T47D (cell line): Measurements from ENCODE around the gene CTNNA2.

Source experiments
- DNase-seq, 2 experiments: peaks; one replicate each; pipeline versions ENCODE4 v3.0.0 to v3.0.0-alpha.2; 2011 to 2012; ENCODE audit warnings: low read depth in 1 of 2, low spot score in 1 of 2
- JUND ChIP-seq: IDR thresholded peaks from 2 replicates; pipeline ENCODE4 v1.6.1; 2012; ENCODE audit warnings: low read depth
- in situ Hi-C: cut with HindIII; loops from 2 replicates; pipeline ENCODE4 v1.10.0; 2016; ENCODE audit warnings: low sequenced_read_pairs, low pct_unique_long_range_greater_than_20kb

The CTNNA2 gene

DNA sequence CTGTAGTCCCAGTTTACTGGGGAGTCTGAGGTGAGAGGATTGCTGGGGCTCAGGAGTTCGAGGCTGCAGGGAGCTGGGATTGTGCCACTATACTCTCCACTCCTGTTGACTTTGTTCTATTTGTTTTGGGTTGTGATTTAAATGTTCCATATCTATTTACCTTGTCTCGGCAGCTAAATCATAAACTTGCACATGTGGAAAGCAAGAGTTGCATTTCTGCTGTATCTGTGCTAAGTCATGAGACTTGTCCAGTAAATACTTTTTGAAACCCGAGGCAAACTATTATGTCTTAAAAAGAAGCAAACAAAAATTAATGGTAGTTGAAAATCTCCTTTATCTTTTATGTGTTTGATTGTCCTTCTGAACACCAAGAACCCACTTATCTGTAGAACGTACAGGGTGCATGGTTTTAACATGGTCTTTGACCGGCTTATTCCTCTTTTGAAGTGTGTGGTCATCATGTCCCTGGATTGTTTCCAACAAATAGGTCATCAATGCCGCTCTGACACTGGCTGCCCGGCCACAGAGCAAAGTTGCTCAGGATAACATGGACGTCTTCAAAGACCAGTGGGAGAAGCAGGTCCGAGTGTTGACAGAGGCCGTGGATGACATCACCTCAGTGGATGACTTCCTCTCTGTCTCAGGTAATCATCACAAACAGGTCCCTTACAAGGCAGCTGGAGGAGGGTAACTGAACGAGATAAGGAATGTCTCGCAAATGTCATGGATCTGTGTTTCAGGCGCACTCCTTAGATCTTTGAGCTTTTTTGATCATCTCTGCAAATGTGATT, 1032.8 kb downstream of the CTNNA2 start:
- in situ Hi-C loops = no loop called here
- TF ChIP-seq JUND = no peak
- no peak for DNase-seq

DNA sequence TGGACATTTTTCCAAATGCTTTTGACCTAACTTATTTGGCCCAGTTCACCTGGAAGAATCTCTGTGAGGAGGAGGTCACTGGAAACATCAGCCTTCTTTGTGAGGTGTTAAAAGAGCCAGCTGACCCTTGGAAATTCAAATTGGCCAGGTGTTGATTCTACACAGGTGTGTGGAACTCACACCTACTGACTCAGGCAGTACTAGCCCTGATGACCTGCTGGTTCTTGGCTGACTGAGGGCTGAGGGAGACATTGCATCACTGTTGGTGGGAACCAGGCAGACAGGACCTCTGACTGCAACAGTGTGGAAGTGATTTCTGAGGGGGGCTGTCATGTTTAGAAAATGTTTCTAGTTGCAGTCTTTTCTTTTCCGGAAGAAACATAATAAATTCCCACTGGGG, 1033.9 kb downstream of the CTNNA2 start:
- no peak for DNase-seq
- TF ChIP-seq JUND = no peak
- in situ Hi-C loops = no loop called here

DNA sequence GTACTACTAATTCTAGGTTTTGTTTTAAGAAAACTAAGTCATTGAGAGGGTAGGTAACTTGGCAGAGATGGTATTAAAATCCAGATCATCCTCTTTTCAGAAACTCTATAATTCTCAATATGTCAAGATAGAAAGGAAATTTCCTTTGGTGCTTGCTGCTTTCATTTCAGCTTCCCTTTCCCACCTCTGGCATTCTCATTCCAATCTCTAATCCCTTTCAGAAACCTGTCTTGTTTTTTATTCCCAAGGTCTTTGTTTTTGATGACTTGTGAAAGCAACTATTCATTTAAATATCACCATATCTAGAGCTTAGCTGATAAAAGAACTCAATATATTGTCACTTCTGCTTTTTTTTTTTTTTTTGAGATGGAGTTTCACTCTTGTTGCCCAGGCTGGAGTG, 1034.5 kb downstream of the CTNNA2 start:
- no peak for TF ChIP-seq JUND
- in situ Hi-C loops = no loop called here
- no peak for DNase-seq

DNA sequence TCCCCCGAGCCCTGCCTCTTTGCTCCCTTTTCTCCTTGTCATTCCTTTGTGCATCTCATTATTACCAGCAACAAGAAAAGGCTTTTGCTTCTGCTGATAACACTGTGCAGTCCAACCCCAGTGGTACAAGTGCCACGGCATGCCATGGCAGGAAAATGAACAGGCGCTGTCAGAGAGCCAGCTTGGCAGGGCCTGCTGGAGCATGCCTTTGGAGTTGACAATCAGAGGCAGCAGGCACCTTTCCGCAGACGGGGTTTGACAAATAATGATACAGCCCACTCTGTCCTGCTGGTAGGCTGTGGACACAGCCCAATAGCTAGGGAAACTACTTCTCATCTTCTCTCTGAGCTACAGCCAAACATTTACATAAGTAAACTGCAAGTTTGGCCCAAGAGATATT, 1035.6 kb downstream of the CTNNA2 start:
- in situ Hi-C loops = no loop called here

DNA sequence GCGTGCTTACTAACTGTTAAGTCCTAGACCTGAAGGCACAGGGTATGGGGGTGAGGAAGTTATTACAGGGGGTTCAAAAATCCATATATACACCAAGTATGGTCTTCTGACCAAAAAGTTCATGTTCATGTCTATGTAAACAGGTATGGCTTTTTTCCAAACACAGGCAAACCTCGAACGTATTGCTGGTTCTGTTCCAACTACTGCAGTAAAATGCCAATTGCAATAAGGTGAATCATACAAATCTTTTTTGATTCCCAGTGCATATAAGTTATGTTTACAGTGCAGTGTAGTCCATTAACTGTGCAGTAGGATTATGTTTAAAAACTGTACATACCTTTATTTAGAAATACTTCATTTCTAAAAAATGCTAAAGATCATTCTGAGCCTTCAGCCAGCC, 1037.0 kb downstream of the CTNNA2 start:
- no peak for TF ChIP-seq JUND
- in situ Hi-C loops = no loop called here

More for the DNA sequence above, 1035.6 kb downstream of the CTNNA2 start:
- no peak for TF ChIP-seq JUND
- DNase-seq = no peak

DNA sequence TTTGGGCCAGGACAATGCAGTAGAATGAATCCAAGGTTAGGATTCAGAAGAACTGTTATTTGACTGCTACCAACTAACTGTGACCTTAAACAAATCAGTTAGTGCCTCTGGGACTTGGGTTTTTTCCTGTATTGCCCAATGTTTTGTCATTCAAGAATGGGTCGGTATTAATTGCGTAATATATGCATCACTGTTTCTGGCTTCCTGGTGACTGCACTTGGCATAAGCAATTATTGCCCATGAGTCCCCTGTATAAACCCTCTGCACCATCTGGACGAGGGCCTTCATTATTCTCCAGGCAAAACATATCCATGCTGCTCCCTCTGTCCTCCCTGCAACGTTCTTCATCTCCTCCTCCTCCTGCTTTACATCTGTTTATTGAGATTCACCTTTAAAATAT, 1047.5 kb downstream of the CTNNA2 start:
- no peak for DNase-seq
- TF ChIP-seq JUND = no peak
- in situ Hi-C loops = no loop called here

More for the DNA sequence above, 1037.0 kb downstream of the CTNNA2 start:
- DNase-seq = no peak

DNA sequence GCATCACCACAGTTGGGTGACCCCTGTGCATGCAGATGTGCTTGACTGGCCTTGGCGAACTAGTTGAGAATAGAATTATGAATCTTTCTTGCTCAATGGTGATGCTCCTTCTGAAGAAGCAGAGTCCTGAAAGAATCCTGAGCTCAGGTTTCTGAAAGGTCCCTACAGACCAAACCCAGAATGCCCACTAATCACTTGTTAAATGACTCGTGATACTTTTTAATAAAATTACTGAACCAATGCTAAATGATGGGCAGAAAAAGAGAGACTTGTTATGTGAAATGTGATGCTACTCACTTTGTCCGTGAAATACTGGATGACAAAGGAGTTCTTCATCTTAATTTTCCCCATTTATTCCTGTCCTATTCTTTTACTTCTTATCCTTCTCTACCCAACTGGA, 1055.2 kb downstream of the CTNNA2 start:
- in situ Hi-C loops = no loop called here
- TF ChIP-seq JUND = no peak
- DNase-seq = no peak

DNA sequence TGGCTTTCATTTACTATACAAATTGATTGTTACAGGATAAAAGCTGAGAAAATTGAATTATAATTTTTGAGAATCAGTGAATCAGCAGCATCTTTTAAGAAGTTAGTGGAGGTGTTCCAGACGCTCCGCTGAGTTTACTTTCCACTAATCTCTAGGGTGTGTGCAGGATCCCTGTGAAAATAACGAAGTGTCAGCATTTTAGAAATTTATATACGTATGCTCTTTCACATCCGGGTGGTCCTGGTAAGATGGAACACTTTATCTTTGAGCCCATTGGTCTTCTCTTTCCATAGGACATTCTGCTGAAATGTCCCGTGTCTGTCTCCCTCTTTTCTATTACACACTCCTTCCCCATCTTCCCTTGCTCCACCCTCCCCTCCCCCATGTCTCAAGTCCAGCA, 1060.3 kb downstream of the CTNNA2 start:
- in situ Hi-C loops = no loop called here
- no peak for DNase-seq
- no peak for TF ChIP-seq JUND

DNA sequence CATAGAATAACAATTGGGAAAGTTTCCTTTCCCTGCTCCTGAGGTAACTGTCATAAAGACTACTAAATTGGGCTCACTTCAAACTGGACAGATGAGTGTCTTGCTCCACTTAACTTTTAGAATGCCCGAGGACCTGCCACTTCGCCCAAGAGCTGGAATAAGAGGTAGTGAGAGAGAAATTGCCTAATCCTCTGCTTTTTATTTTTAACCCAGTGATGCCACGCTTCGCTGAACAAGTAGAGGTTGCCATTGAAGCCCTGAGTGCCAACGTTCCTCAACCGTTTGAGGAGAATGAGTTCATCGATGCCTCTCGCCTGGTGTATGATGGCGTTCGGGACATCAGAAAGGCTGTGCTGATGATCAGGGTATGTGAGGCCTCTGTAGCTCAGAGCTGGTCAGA, 1061.1 kb downstream of the CTNNA2 start:
- TF ChIP-seq JUND = no peak
- no peak for DNase-seq
- in situ Hi-C loops = no loop called here

DNA sequence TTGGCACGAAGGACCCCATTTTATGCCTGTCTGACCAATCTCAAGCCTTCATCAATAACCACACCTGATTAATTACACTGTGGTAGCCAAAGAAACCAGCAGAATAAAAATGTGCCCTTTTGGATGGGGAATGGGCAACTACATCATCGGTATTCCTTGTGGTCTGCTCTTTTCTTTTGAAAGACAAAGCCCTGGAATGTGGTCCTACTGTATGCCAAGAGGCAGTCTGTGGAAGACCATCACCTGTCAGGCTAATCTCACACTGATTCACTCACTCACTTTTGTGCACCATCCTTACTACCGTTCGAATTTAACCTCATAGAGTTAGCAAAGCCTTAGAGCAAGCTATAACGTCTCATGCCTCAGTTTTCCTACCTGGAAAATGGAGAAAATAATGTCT, 1066.9 kb downstream of the CTNNA2 start:
- in situ Hi-C loops = no loop called here
- no peak for TF ChIP-seq JUND
- DNase-seq = no peak

DNA sequence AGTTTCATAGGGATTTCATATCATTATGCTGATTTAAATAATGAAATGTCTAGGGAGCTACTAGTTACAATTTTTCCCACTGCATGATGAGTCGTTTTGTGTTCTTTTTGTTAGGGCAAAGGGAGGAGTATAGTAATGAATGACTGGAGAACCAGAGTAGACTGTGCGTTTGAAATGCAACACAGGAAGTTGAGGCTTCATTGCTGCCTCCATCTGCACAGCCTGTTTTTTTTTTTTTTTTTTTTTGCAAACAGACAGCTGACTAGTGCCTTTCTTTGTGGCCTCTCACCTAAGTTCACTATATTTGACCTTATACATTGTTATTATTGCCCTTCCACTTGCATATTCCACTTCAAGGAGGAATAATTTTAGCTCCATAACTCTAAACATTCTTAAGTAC, 1078.4 kb downstream of the CTNNA2 start:
- no peak for DNase-seq
- in situ Hi-C loops = no loop called here
- no peak for TF ChIP-seq JUND

DNA sequence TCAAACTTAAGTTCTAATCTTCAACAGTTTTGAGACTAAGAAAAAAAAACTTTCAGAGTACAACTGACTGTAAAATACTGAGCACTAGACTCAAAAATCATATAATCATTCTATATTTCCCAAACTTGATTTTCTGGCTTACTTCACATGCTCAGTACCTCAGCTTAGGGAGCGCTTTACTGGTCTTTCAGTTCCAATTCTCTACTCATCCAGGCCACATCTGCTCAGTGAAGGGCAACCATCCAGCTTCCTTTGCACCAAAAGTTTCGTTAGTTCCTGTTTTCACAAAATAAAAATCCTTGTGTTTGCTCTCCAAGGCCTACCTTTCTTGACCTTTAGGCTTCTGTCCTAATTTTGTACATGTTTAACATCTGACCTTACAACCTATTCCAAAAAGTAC, 1079.3 kb downstream of the CTNNA2 start:
- no peak for TF ChIP-seq JUND
- DNase-seq = no peak
- in situ Hi-C loops = no loop called here

DNA sequence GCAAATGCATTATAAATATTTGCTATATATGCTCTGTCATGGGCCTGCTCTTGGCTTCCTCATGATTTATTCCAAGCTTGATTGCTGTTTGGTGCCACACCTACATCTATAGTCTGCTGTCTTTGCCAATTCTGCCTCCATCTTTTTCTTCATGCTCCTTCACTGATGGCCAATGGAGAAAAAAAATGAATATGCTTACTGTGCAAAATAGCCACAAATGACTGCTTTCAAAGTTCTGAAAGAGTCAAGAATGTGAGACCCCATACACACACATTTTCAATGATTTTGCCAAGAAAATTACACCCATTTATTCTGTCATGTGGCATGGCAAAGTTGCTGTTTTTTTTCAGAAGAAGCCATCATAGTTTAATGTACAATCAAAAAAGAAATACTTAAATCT, 1097.3 kb downstream of the CTNNA2 start:
- no peak for TF ChIP-seq JUND
- in situ Hi-C loops = no loop called here
- DNase-seq = no peak

DNA sequence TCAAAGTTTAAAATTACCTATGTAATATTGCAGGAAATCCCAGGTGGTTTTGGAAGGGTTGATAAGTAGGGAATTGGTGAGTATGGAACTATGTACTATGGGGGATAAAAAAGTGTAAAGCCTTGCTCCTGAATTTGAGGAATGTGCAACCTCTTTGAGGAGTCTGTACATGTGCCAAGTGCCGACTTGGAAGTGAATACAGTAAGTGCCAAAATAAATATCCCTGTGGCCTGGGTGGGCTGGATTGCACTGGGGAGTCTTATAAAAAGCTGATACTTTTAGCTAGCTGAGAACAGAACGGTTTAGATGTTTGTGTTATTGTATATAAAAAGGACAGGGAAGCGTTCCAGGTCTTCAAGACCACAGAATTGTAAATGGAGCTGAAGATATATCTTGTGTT, 1108.8 kb downstream of the CTNNA2 start:
- no peak for DNase-seq
- no peak for TF ChIP-seq JUND
- in situ Hi-C loops = no loop called here

DNA sequence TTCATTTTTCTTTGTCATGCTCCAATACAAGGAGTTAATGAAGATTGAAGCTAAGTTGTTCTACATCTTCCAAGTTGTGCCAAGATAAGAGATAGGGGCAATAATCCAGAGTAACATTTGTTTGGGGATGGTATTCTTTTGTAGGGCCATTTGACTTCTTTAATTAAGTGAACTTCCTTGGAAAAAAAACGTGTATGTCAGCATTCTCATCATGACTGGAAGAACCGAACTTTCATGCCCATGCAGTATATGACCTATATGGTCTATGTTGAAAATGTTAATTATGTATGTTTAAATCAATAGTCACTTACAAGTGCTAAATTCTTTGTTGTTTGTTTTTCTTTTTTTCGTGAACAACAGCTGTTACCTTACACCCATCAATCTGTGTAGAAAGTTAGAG, 1111.2 kb downstream of the CTNNA2 start:
- TF ChIP-seq JUND = no peak
- in situ Hi-C loops = no loop called here
- DNase-seq = no peak
